Measurements from ENCODE around the gene KIF26A.

DNA sequence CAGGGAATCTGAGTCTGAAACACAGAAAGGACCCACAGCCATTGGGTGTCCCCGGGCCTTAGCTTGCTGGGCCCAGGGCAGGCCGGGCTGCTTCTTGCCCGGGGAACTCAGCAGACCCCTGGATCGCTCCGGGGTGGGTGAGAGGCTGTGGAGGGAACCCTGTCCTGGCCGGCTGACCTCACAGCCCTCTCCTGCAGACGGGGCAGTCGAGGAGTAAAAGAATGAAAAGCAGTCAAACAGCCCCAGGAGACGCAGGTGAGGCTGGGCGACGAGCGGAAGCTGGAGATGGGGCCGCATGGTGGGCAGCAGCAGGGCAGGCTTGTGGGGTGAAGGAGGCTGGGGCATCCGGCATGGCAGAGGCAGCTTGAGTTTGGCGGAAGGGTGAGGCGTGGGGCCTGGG is 57.0 kb downstream of the KIF26A start:
- no peak for TF ChIP-seq ZNF404 (tag by site-specific recombination; IDR thresholded peaks at IDR 0.05)
- TF ChIP-seq, protein P1, sequence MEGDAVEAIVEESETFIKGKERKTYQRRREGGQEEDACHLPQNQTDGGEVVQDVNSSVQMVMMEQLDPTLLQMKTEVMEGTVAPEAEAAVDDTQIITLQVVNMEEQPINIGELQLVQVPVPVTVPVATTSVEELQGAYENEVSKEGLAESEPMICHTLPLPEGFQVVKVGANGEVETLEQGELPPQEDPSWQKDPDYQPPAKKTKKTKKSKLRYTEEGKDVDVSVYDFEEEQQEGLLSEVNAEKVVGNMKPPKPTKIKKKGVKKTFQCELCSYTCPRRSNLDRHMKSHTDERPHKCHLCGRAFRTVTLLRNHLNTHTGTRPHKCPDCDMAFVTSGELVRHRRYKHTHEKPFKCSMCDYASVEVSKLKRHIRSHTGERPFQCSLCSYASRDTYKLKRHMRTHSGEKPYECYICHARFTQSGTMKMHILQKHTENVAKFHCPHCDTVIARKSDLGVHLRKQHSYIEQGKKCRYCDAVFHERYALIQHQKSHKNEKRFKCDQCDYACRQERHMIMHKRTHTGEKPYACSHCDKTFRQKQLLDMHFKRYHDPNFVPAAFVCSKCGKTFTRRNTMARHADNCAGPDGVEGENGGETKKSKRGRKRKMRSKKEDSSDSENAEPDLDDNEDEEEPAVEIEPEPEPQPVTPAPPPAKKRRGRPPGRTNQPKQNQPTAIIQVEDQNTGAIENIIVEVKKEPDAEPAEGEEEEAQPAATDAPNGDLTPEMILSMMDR (tag by site-specific recombination; IDR thresholded peaks at IDR 0.05): no peak
- TF ChIP-seq, protein P2, sequence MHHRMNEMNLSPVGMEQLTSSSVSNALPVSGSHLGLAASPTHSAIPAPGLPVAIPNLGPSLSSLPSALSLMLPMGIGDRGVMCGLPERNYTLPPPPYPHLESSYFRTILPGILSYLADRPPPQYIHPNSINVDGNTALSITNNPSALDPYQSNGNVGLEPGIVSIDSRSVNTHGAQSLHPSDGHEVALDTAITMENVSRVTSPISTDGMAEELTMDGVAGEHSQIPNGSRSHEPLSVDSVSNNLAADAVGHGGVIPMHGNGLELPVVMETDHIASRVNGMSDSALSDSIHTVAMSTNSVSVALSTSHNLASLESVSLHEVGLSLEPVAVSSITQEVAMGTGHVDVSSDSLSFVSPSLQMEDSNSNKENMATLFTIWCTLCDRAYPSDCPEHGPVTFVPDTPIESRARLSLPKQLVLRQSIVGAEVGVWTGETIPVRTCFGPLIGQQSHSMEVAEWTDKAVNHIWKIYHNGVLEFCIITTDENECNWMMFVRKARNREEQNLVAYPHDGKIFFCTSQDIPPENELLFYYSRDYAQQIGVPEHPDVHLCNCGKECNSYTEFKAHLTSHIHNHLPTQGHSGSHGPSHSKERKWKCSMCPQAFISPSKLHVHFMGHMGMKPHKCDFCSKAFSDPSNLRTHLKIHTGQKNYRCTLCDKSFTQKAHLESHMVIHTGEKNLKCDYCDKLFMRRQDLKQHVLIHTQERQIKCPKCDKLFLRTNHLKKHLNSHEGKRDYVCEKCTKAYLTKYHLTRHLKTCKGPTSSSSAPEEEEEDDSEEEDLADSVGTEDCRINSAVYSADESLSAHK (tag by site-specific recombination; IDR thresholded peaks at IDR 0.05): no peak
- TF ChIP-seq ZNF202 (tag by site-specific recombination; IDR thresholded peaks at IDR 0.05; ENCODE audit: borderline replicate concordance): no peak
- no peak for TF ChIP-seq ZNF830 (tag by site-specific recombination; IDR thresholded peaks at IDR 0.05; ENCODE audit: low read depth)
- TF ChIP-seq, protein P3, sequence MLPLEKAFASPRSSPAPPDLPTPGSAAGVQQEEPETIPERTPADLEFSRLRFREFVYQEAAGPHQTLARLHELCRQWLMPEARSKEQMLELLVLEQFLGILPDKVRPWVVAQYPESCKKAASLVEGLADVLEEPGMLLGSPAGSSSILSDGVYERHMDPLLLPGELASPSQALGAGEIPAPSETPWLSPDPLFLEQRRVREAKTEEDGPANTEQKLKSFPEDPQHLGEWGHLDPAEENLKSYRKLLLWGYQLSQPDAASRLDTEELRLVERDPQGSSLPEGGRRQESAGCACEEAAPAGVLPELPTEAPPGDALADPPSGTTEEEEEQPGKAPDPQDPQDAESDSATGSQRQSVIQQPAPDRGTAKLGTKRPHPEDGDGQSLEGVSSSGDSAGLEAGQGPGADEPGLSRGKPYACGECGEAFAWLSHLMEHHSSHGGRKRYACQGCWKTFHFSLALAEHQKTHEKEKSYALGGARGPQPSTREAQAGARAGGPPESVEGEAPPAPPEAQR (tag by site-specific recombination; IDR thresholded peaks at IDR 0.05): no peak
- no peak for TF ChIP-seq ZNF157 (tag by site-specific recombination; IDR thresholded peaks at IDR 0.05)
- TF ChIP-seq, protein P4, sequence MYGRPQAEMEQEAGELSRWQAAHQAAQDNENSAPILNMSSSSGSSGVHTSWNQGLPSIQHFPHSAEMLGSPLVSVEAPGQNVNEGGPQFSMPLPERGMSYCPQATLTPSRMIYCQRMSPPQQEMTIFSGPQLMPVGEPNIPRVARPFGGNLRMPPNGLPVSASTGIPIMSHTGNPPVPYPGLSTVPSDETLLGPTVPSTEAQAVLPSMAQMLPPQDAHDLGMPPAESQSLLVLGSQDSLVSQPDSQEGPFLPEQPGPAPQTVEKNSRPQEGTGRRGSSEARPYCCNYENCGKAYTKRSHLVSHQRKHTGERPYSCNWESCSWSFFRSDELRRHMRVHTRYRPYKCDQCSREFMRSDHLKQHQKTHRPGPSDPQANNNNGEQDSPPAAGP (tag by site-specific recombination; IDR thresholded peaks at IDR 0.05): no peak
- no peak for TF ChIP-seq ZNF146 (tag by site-specific recombination; IDR thresholded peaks at IDR 0.05)
- no peak for TF ChIP-seq MEIS1 (CRISPR knock-in tag; IDR thresholded peaks at IDR 0.05; ENCODE audit: borderline replicate concordance)
- no peak for TF ChIP-seq ZNF501 (tag by site-specific recombination; IDR thresholded peaks at IDR 0.05)
- no peak for TF ChIP-seq YY1 (tag by site-specific recombination; IDR thresholded peaks at IDR 0.05)
- no peak for TF ChIP-seq ZNF664 (tag by site-specific recombination; IDR thresholded peaks at IDR 0.05)
- TF ChIP-seq, protein P5, sequence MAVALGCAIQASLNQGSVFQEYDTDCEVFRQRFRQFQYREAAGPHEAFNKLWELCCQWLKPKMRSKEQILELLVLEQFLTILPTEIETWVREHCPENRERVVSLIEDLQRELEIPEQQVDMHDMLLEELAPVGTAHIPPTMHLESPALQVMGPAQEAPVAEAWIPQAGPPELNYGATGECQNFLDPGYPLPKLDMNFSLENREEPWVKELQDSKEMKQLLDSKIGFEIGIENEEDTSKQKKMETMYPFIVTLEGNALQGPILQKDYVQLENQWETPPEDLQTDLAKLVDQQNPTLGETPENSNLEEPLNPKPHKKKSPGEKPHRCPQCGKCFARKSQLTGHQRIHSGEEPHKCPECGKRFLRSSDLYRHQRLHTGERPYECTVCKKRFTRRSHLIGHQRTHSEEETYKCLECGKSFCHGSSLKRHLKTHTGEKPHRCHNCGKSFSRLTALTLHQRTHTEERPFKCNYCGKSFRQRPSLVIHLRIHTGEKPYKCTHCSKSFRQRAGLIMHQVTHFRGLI (tag by site-specific recombination; IDR thresholded peaks at IDR 0.05): no peak

Measured in HEK293 (cell line).